NCI-H226 (cell line): ENCODE results near the gene SLC22A12.
"Not testable (repeated sequence)": the region's sequence is repeated elsewhere in the genome, so short reads cannot be mapped to it uniquely, and the experiment has no call there.

Experiments
- DNase-seq: peaks from one replicate; pipeline ENCODE4 v3.0.0-alpha.2; 2015

SLC22A12 gene

DNA sequence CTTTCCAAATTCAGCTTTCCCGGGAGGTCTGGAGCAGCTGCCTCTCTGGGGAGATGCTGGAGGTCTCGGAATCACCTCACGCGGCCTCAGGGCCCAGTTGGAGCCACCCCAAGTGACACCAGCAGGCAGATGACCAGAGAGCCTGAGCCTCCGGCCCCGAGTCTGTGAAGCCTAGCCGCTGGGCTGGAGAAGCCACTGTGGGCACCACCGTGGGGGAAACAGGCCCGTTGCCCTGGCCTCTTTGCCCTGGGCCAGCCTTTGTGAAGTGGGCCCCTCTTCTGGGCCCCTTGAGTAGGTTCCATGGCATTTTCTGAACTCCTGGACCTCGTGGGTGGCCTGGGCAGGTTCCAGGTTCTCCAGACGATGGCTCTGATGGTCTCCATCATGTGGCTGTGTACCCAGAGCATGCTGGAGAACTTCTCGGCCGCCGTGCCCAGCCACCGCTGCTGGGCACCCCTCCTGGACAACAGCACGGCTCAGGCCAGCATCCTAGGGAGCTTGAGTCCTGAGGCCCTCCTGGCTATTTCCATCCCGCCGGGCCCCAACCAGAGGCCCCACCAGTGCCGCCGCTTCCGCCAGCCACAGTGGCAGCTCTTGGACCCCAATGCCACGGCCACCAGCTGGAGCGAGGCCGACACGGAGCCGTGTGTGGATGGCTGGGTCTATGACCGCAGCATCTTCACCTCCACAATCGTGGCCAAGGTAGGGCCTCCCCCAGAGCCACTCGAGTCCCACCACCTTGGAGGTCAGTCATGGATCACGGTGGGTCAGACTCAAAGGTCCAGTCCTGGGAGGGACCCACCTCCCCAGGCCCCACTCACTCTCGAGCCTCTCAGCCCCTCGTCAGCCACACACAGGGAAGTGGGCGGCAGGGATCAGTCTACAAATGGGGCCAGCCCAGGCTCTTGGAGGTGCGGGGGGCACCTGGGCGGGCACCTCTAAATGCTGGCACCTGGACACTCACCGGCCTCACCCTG lies 525 bp downstream of the SLC22A12 start:
- DNase-seq, result no peak

DNA sequence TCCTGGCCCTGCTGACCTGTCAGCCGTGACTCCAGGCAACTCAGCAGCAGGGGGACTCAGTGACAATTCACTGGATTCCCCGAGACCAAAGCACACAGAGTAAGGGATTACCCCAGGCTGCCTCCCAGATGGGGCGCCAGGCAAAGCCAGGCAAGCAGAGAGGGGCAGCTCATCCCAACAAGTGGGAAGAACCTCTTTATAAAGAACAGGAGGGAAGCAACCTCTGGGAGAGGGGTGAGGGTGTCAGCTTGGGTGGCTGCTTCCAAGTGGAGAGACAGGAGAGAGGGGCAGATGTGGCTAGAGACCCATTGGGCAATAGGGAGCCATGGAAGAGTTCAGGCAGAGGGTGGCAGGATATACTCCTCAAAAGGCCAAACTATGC lies 1.2 kb downstream of the SLC22A12 start:
- no peak for DNase-seq

DNA sequence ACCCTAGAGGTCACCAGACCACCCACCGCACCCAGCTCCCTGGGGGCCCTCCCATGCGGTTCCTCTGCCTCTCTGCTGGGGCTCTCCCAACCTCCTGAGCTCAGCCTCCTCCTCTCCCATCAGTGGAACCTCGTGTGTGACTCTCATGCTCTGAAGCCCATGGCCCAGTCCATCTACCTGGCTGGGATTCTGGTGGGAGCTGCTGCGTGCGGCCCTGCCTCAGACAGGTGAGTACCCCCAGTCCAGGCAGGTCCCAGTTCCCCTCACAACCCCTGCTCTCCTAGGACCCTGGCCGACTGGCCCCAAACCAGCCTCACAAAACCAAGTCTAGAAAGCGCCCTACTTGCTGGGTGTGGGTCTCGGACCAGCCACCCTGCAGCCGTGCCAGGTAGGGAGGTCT lies 1.6 kb downstream of the SLC22A12 start:
- no peak for DNase-seq

DNA sequence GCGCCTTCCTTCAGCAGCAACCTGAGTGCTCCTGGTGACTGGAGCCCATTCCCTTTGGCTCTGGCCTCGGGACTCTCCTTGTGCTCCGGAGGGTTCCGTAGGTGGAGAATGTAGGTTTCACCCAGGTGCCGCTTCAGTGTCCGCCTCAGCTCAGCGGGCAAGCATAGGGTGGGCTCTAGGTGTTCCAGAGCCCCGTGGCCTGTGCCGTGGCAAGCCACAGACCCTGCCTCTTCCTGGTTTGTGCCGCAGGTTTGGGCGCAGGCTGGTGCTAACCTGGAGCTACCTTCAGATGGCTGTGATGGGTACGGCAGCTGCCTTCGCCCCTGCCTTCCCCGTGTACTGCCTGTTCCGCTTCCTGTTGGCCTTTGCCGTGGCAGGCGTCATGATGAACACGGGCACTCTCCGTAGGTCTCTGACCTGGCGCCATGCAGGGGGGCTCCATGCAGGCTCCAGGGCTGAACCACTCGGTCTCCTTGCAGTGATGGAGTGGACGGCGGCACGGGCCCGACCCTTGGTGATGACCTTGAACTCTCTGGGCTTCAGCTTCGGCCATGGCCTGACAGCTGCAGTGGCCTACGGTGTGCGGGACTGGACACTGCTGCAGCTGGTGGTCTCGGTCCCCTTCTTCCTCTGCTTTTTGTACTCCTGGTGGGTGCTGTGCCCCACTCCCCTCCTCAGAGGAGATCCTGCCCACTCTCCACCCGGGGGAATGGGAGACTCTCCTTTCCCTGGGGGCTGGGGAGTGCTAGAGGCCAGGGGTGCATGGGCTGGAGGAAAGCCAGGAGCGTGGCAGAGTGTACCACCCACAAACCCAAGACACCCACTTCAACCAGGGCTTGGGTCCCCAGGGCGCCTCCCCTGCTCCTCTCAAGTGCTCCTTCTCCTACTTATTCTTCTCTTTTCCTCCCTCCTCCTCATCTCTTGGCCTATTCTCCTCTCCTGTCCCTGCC lies 2.4 kb downstream of the SLC22A12 start:
- no peak for DNase-seq

DNA sequence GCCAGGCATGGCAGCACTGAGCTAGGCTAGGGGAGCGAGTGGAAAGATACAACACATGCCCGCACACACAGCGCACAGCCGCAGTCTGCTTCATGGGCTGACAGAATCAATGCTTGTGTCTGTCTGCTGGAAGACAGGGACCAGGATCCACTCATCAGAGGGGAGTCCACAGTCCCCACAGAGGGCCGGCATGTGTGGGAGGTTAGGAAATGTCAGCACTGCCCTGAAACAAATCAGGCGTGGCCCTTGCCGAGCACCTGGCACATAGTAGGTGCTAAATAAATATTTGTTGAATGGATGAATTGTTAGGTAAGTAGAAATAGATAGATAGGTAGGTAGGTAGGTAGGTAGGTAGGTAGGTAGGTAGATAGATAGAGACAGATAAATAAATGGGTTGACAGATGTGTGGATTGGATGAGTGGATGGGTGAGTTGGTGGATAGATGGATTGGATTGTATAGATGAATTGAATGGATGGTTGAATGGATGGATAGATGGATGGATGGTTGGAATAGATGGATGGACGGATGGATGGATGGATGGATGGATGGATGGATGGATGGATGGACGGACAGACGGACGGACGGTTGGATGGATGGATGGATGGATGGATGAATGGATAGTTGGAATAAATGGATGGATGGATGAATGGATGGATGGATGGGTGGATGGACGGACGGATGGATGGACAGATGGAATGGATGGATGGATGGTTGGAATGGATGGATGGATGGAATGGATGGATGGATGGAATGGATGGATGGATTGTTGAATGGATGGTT lies 3.3 kb downstream of the SLC22A12 start:
- no peak for DNase-seq

DNA sequence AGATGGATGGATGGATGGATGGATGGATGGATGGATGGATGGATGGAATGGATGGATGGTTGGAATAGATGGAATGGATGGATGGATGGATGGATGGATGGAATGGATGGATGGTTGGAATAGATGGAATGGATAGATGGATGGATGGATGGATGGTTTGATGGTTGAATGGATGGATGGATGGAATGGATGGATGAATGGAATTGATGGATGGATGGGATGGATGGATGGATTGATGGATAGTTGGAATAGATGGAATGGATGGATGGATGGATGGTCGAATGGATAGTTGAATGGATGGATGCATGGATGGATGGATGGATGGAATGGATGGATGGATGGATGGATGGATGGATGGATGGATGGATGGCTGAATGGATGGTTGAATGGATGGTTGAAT lies 4.9 kb downstream of the SLC22A12 start:
- DNase-seq, result not testable (repeated sequence)

DNA sequence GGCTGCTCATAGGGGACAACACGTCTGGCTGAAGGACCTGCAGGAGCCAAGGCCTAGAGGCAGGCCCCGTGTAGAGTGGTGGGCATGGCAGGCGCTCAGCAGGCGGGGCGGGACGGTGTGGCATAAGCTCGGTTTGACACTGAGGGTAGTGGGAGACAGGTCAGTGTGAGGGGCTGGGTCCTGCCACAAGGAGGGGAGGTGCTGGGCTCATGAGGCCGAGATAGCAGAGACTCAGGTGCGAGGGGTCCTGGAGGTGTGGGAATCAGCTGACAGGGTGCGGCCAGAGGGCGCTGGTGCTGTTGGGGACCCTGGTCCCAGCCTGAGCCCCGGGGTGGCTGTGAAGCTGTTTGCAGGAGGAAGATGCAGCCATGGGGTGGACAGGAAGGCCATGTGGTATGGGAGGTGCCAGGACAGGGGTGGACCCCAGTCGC lies 6.7 kb downstream of the SLC22A12 start:
- DNase-seq, result no peak

DNA sequence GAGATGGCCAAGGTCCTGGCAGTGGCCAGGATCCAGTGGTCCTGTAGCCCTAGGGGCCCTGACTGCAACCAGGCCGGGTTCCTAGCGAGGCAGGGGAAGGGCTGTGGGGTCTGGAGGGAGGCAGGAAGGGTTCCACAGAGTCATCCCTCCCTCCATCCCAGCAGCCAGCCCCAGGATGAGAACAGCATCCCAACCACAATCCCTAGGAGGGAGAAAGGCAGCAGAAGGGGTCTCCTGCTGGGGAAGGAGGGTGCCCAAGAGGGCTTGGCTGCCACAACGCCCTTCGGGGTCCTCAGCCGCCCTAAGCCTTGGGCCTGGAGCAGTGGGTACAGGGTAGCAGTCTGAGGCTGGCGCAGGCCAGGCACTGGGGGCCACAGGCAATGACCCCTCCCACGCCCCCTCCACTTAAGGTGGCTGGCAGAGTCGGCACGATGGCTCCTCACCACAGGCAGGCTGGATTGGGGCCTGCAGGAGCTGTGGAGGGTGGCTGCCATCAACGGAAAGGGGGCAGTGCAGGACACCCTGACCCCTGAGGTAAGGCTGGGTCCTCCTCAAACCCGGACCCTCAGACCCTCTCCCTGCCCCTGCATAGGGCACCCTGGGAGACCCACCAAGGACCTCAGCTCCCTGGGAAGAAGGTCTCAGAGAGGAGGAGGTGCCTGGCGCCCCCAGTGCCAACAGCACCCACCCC lies 7.2 kb downstream of the SLC22A12 start:
- no peak for DNase-seq

DNA sequence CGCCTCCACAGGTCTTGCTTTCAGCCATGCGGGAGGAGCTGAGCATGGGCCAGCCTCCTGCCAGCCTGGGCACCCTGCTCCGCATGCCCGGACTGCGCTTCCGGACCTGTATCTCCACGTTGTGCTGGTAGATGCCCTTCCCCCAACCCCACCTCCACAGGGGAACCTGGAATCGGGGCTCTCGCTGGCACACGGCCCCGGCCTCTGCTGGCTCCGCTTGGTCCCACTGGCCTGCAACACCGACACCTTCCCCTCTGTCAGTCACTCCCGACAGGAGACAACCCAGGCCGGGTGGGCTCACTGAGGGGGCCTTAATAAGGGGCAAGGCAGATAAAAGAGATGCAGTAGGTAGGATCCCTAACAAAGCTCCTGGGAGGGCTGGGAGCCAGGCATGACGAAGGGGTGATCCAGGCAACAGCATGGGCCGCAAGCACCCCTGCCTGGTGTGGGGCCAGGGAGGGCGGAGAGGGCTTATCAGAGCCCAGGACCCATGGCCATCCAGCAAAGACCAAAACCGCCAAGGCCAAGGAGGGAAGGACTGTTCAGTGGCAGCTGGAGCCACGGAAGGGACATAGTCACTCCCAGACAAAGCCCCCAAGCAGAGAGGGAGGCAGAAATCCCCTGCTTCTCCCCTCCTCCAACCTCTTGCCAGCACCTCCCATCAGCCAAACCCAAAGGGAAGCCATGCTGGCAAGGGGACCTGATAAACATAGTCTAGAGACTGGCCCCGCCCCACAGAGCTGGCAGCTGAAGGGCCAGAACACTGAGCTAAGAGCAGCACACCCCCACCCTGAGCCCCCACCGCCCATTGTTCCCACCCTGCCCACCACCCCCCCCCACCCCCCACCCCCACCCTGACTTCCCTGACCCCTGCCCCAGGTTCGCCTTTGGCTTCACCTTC lies 8.0 kb downstream of the SLC22A12 start:
- no peak for DNase-seq

DNA sequence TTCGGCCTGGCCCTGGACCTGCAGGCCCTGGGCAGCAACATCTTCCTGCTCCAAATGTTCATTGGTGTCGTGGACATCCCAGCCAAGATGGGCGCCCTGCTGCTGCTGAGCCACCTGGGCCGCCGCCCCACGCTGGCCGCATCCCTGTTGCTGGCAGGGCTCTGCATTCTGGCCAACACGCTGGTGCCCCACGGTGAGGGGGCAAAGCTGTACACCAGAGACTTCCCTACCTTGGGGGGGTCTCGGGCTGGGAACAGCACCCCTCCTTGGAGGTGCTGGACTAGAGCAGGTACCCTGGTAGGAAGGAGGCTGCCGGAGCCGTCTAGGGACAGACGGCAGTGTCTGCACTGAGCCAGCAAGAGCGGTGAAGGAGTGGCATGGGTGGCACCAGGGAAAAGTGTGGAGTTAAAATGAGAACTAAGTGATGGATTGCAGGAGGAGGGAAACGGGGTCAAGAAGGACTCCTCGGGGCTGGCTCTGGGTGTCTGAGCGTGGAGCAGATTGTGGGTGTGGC lies 8.7 kb downstream of the SLC22A12 start:
- no peak for DNase-seq

DNA sequence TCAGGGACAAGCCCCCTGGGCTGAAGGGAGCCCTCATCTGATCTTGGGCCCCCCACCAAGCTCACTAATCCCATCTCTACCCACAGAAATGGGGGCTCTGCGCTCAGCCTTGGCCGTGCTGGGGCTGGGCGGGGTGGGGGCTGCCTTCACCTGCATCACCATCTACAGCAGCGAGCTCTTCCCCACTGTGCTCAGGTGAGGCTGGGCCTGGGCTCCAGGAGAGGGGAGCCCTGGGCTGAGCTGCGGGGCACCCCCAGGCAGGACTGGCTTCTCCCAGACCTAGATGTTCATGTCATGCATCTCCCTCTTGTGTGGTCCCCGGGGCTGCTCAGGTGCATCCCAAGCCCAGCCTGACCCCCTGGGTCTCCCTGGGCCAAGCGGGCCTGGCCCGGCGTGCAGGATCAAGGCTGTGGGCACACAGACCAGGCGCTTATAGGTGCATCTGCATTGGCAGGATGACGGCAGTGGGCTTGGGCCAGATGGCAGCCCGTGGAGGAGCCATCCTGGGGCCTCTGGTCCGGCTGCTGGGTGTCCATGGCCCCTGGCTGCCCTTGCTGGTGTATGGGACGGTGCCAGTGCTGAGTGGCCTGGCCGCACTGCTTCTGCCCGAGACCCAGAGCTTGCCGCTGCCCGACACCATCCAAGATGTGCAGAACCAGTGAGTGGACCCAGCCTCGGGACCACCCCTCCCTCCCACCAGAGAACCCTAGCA lies 9.4 kb downstream of the SLC22A12 start:
- DNase-seq, result no peak

DNA sequence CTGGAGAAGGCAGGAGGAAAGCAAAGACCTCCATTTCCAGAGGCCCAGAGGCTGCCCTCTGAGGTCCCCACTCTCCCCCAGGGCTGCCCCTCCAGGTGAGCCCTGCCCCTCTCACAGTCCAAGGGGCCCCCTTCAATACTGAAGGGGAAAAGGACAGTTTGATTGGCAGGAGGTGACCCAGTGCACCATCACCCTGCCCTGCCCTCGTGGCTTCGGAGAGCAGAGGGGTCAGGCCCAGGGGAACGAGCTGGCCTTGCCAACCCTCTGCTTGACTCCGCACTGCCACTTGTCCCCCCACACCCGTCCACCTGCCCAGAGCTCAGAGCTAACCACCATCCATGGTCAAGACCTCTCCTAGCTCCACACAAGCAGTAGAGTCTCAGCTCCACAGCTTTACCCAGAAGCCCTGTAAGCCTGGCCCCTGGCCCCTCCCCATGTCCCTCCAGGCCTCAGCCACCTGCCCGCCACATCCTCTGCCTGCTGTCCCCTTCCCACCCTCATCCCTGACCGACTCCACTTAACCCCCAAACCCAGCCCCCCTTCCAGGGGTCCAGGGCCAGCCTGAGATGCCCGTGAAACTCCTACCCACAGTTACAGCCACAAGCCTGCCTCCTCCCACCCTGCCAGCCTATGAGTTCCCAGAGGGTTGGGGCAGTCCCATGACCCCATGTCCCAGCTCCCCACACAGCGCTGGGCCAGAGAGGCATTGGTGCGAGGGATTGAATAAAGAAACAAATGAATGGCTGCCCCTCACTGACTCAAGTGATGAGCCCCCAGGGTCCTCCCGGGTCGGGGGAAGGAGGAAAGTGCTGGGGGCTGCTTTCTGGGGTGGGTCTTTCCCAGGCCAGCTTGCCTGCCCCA lies 10.8 kb downstream of the SLC22A12 start:
- DNase-seq, result no peak

DNA sequence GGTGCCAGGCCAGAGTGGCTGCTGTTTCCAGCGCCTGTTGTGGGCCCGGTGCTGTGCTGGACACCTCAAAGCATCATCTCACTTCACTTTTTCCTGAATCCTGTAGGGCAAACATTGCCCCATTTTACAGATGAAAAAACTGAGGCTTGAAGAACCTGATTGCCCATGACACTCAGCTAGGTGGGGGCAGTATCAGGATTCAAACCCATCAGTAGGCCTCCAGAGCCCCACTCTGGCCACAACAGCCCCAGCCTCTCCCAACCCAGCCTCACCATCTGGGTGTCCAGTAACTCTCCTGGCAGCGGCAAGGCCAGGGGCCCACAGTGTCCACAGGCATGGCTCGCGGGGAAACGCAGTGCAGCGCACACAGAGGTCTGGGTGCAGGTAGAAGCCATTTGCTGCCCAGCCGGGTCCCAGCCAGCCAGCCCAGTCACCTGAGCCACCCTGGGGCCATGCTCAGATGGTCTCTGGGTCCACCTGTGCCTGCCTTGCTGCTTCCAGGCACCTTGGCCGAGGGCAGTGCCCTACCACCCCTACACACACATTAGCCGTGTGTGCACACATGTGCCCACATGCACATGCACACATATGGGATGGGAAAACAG lies 11.5 kb downstream of the SLC22A12 start:
- DNase-seq, result no peak

DNA sequence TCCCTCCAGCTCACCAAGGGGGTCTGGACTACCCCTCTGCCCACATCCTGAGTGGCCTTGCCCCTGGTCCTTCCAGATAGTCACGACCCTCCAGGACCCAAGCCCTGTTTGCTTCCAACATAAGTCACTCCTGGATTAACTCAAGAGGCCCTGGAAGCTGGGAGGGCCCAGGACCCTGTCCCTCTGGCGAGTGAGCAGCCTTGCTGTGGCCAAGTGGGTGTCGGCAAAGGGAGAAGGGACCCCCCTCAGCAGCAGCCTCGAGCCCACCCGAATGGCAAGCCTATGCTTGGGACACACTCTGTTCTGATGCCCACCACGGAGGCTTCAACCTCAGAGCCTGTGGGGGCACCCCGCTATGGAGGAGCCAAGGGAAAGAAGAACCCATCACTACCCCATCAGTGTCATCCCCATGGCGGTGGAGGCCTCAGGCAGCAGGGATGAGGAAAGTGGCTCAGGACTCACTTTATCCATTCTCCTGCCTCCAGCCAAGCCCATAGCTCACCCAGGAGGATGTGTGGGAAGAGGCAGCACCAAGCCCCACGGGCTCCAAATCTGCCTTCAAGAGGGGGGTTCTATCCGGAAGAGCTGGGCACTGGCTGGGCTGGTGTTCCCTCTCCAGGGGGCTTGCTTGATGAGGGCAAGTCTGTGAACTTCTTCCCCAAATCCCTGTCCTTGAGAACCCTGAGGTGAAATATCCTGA lies 12.5 kb downstream of the SLC22A12 start:
- DNase-seq, result no peak

DNA sequence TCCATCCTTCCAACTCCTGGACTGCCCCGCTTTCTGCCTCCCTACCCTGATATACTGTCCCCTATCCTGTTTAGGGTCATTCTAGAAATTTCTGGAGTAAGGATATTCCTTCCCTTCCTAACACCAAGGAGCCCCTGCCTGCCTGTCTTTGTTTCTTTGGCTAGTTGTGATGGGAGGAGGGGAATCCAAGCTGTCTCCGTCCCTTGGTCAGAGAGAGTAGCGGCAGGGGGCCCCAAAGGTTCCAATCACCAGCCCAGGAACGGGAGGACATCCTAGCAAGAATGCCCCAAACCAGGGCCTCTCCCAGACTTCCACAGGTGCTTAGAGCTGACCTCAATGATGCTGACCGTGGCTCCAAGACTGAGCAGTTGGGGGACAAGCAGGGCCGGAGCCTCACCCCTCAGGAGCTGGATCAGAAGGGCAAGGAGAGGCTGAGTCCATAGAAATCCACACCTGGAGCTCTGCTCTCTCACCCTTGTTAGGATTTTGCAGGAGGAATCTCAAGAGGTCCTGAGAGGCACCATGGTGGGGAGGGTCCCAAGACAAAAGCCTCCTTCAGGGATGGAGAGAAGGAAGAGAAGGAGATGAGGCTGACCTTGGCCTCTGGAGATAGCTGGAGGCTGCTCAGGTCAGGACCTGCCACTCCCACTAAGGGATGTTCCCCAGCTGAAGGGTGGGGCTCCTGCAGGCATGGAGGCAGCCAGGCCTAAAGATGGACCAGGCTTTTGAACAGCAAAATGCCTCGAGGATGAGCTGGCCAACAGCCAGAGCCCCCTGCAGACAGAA lies 13.6 kb downstream of the SLC22A12 start:
- no peak for DNase-seq

DNA sequence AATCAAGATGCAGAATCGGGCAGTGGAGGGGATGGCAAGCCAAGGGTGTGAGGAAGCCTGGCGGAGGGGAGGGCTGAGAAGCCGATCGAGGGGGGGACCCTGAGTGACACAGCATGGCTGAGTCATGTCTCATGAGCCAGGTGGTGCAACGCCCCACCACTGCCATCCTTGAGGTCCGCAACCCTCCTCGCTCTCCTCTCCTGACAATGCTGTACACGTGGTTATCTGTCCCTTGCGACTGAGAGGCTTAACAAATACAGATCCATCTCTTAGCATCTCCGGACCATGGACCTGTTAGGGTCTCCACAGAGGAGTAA lies 14.2 kb downstream of the SLC22A12 start:
- DNase-seq, result no peak
